Colon (tissue), 2 donors: Measurements from ENCODE around the gene CTIF.

Experiments used
- FAIRE-seq: peaks from 2 replicates; lab custom pipeline; 2012; peaks lifted over from hg19 to GRCh38; lab: Jason Lieb, UNC
- donor health status: control.
- donor health status: control.

The CTIF gene

GRCh38 chr18:48819781-48820482, 281.1 kb downstream of the CTIF start:
- FAIRE-seq: no peak

- FAIRE-seq: no peak
Observed at GRCh38 chr18:48820483-48821250, 281.8 kb downstream of the CTIF start.

GRCh38 chr18:48821251-48821590, 282.4 kb downstream of the CTIF start:
- no peak for FAIRE-seq

GRCh38 chr18:48821845-48822244, 283.0 kb downstream of the CTIF start:
- FAIRE-seq: no peak

GRCh38 chr18:48824231-48824970, 285.6 kb downstream of the CTIF start:
- FAIRE-seq: no peak

GRCh38 chr18:48825101-48825745, 286.4 kb downstream of the CTIF start:
- FAIRE-seq: no peak

- no peak for FAIRE-seq
Observed at GRCh38 chr18:48826271-48826670, 287.4 kb downstream of the CTIF start.

- no peak for FAIRE-seq
Observed at GRCh38 chr18:48826806-48827205, 288.0 kb downstream of the CTIF start.

GRCh38 chr18:48827291-48828193, 288.7 kb downstream of the CTIF start:
- no peak for FAIRE-seq

GRCh38 chr18:48828194-48828545, 289.3 kb downstream of the CTIF start:
- FAIRE-seq: no peak

GRCh38 chr18:48828691-48829442, 290.0 kb downstream of the CTIF start:
- no peak for FAIRE-seq

GRCh38 chr18:48829443-48830149, 290.8 kb downstream of the CTIF start:
- no peak for FAIRE-seq

GRCh38 chr18:48831113-48831759, 292.4 kb downstream of the CTIF start:
- no peak for FAIRE-seq

- no peak for FAIRE-seq
Observed at GRCh38 chr18:48831802-48832201, 293.0 kb downstream of the CTIF start.

GRCh38 chr18:48832938-48833700, 294.3 kb downstream of the CTIF start:
- no peak for FAIRE-seq

- no peak for FAIRE-seq
Observed at GRCh38 chr18:48833701-48834412, 295.0 kb downstream of the CTIF start.

- no peak for FAIRE-seq
Observed at GRCh38 chr18:48834413-48835031, 295.7 kb downstream of the CTIF start.

- FAIRE-seq: no peak
Observed at GRCh38 chr18:48835119-48835518, 296.3 kb downstream of the CTIF start.
